OCI-LY7 (cell line): ENCODE measurements around the gene CDH15. TPM values are rescaled to one million over a fixed set of nuclear protein-coding genes. Genes with fewer than 3 reads are reported as not detected.

Source experiments
- BruUV-seq: library from RNA; stranded (reverse); fragments of 400-500 nt; replicated peaks from 2 replicates; lab custom pipeline; 2021; lab: Mats Ljungman, UMichigan
- CTCF ChIA-PET: fragments of 300-600 bp; sonication (Branson Sonifier 250); formaldehyde crosslinking; loops from one replicate; lab custom pipeline; 2022; ENCODE audit warnings: antibody characterized with exemption; ENCODE audit not compliant: unreplicated experiment; lab: Charles Lee
- POLR2A ChIA-PET: fragments of 300-600 bp; sonication (Branson Sonifier 250); formaldehyde crosslinking; loops from one replicate; lab custom pipeline; 2022; ENCODE audit warnings: antibody characterized with exemption; lab: Charles Lee
- DNase-seq: peaks from one replicate; pipeline ENCODE4 v3.0.0-alpha.2; 2015; ENCODE audit warnings: low spot score
- H2AFZ ChIP-seq: fragments of 200-600 bp; sonication (generic), shearing (Covaris generic); 2 replicates; pipeline ENCODE4 v1.6.1; 2014; ENCODE audit warnings: mild to moderate bottlenecking, antibody characterized with exemption, low read length, moderate library complexity
- H3K27ac ChIP-seq: fragments of 200-600 bp; sonication (generic); 2 replicates; pipeline ENCODE4 v1.5.1; 2014; ENCODE audit warnings: mixed run types, low read depth, mild to moderate bottlenecking, moderate library complexity, low read length, inconsistent platforms; ENCODE audit not compliant: poor library complexity, severe bottlenecking
- H3K36me3 ChIP-seq: fragments of 200-600 bp; sonication (generic); 2 replicates; pipeline ENCODE4 v1.6.1; 2014; ENCODE audit warnings: mild to moderate bottlenecking, antibody characterized with exemption, low read length, moderate library complexity, mixed read lengths; ENCODE audit not compliant: insufficient read depth
- H3K4me1 ChIP-seq: fragments of 200-600 bp; sonication (generic); 2 replicates; pipeline ENCODE4 v1.5.1; 2014; ENCODE audit warnings: mild to moderate bottlenecking, low read length; ENCODE audit not compliant: insufficient read depth, poor library complexity, severe bottlenecking
- H3K4me2 ChIP-seq: fragments of 200-600 bp; sonication (generic); 2 replicates; pipeline ENCODE4 v1.6.1; 2014; ENCODE audit warnings: mild to moderate bottlenecking, low read length
- H3K4me3 ChIP-seq: fragments of 200-600 bp; sonication (generic); 2 replicates; pipeline ENCODE4 v1.5.1; 2014; ENCODE audit warnings: mild to moderate bottlenecking, low read depth, low read length; ENCODE audit not compliant: poor library complexity, severe bottlenecking
- H3K79me2 ChIP-seq: fragments of 200-600 bp; sonication (generic); 2 replicates; pipeline ENCODE4 v1.6.1; 2016; ENCODE audit warnings: low read depth, mild to moderate bottlenecking, low read length, moderate library complexity, mixed read lengths; ENCODE audit not compliant: insufficient read depth
- H3K9me2 ChIP-seq: fragments of 200-600 bp; sonication (generic); 2 replicates; pipeline ENCODE4 v1.6.1; 2016; ENCODE audit warnings: mild to moderate bottlenecking, low read length, mixed read lengths; ENCODE audit not compliant: insufficient read depth
- H3K9me3 ChIP-seq: fragments of 200-600 bp; sonication (generic); 2 replicates; pipeline ENCODE4 v1.6.1; 2014; ENCODE audit warnings: mild to moderate bottlenecking, mixed run types, low read length, mixed read lengths
- H4K20me1 ChIP-seq: fragments of 200-600 bp; sonication (generic); 2 replicates; pipeline ENCODE4 v1.6.1; 2014; ENCODE audit warnings: mild to moderate bottlenecking, antibody characterized with exemption, low read length, moderate library complexity, mixed read lengths; ENCODE audit not compliant: insufficient read depth
- EZH2phosphoT487 ChIP-seq: fragments of 200-600 bp; sonication (generic); IDR thresholded peaks from 2 replicates; pipeline ENCODE4 v1.6.1; 2018; ENCODE audit warnings: low read depth, borderline replicate concordance, mild to moderate bottlenecking, mixed run types, antibody characterized with exemption, low read length, moderate library complexity, mixed read lengths
- intact Hi-C: fragments of 100-400 bp; cut with micrococcal nuclease; formaldehyde crosslinking; loops from one replicate; pipeline ENCODE4 v1.10.0; 2022; ENCODE audit not compliant: unreplicated experiment
- total RNA-seq, 2 experiments: library from RNA; depleted of rRNA in 1 of 2; stranded (reverse); fragments of >200 nt in 1 of 2; shearing (Covaris generic) in 1 of 2; gene quantifications; 2 replicates each; pipeline ENCODE4 v1.2.3, GENCODE V29; 2014 to 2022
- TF ChIP-seq, protein P1 (sequence below): fragments of 200-600 bp; sonication (generic); conservative IDR thresholded peaks from 2 replicates; pipeline ENCODE4 v1.5.1; 2014; ENCODE audit warnings: mild to moderate bottlenecking, antibody characterized with exemption, low read length, moderate library complexity, mixed read lengths

Gene CDH15
- total RNA-seq, 2 experiments from 2014 or later = not detected

DNA sequence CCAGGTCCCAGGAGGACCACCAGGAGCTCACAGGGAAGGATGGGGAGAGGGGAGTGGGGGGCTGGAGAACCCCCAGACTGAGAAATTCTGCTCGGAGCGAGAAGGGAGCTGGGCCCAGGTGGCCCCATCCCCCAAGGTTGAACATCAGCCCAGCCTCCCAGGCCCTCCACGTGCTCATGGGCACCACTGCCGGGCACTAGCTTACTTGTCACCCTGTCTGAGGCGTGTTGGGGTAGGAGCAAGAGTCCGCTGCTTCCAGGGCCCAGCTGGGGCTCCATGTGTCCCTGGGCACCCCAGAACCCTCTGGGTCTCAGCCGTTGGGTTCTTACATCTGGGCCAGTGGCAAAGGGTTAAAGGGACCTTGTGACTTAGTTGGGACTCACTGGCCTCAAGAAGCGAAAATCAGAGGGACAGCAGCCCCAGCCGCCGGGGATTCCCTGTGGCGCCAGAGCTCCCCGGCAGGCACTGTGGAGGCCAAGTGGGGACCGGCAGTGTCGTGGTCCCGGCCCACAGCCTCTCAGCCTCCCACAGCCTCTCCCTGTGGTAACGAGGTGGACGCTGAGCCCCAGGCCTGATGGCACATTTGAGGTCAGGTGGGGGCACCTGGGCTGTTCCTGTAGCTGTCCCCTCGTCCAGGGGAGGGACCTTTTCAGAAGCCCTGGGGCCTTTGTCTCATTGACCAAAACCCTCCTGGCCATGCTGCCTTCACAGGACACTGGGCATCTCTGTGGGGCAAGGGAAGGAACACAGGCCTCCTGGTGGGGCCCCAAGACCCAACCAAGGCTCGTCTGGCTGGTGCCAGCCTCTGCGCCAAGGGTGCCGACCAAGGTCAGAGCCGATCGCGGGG, 33.7 kb upstream of the CDH15 start:
- no peak for TF ChIP-seq EZH2phosphoT487
- TF ChIP-seq, protein P1, sequence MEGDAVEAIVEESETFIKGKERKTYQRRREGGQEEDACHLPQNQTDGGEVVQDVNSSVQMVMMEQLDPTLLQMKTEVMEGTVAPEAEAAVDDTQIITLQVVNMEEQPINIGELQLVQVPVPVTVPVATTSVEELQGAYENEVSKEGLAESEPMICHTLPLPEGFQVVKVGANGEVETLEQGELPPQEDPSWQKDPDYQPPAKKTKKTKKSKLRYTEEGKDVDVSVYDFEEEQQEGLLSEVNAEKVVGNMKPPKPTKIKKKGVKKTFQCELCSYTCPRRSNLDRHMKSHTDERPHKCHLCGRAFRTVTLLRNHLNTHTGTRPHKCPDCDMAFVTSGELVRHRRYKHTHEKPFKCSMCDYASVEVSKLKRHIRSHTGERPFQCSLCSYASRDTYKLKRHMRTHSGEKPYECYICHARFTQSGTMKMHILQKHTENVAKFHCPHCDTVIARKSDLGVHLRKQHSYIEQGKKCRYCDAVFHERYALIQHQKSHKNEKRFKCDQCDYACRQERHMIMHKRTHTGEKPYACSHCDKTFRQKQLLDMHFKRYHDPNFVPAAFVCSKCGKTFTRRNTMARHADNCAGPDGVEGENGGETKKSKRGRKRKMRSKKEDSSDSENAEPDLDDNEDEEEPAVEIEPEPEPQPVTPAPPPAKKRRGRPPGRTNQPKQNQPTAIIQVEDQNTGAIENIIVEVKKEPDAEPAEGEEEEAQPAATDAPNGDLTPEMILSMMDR = no peak
- H3K27ac ChIP-seq = no peak overlapping the region
- POLR2A ChIA-PET = no interaction called here

DNA sequence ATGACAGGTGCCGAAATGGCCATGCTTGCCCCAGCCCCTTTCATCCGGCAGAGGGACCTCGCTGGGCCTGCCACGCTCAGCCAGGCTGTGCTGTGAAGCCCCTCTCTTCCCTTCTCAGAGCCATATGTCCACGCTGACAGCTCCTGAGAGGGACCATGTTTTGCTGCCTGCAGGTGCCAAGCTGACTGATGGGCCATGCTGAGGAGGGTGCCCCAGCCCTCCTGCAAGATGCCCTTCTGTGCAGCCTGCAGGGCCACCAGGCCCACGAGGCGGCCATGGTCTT, 33.1 kb upstream of the CDH15 start:
- intact Hi-C loops = no loop called here
- no peak overlapping the region for H3K4me3 ChIP-seq
- no peak for DNase-seq
- no peak overlapping the region for H3K27ac ChIP-seq
- no peak overlapping the region for H3K4me2 ChIP-seq
- H2AFZ ChIP-seq = no peak overlapping the region
- CTCF ChIA-PET = no interaction called here
- no peaks in the 10 kb centered on the region for H3K79me2 ChIP-seq
- no peaks in the 10 kb centered on the region for H3K9me3 ChIP-seq
- no TSS peak for BruUV-seq
- peaks cover 95% of the 10 kb centered on the region for H3K36me3 ChIP-seq
- H3K9me2 ChIP-seq = no peaks in the 10 kb centered on the region
- TF ChIP-seq, protein P1 = no peak
- TF ChIP-seq EZH2phosphoT487 = no peak
- no peaks in the 10 kb centered on the region for H4K20me1 ChIP-seq
- no peaks in the 10 kb centered on the region for H3K4me1 ChIP-seq
- POLR2A ChIA-PET = no interaction called here

More for the DNA sequence above, 33.7 kb upstream of the CDH15 start:
- Histone ChIP-seq H3K36me3 (peaks cover 95% of the 10 kb centered on the region), H3K4me1 (no peaks in the 10 kb centered on the region), H3K4me3 (no peak overlapping the region), H3K79me2 (no peaks in the 10 kb centered on the region), H3K9me2 (no peaks in the 10 kb centered on the region), H2AFZ (no peak overlapping the region), H3K9me3 (no peaks in the 10 kb centered on the region), H3K4me2 (no peak overlapping the region), H4K20me1 (no peaks in the 10 kb centered on the region)
- no peak for DNase-seq
- intact Hi-C loops = no loop called here
- CTCF ChIA-PET = no interaction called here
- no TSS peak for BruUV-seq

DNA sequence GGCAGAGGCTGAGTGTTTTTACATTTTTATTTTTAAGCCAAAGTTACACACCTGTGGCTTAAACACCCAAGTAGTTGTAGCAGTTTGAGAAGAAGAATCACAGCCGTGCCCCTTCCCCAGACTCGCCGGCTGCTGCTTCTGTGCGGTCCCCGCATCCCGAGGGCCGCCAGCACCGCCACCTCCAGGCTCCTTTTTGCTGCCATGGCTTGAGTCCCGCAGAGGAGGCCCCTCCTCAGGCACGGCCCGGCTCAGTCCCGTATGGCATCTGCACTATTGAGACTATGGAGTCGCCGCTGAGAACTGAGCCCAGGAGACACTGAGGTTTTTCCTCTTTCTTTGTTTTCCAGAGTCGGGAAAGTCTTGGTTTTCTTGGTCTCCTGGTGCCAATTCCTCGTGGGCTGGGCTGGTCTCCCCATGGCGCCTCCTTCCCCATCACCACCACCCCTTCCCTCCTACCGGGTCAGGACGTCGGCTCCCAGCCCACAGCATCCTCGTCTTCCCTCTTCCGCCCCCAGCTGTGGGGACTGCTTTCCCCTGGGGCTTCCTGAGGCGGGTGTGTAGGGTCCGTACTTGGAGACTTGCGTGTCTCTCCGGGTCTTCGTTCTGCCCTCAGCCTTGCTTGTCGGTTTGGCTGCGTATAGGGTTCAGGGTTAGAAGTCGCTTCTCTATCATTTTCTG, 32.6 kb upstream of the CDH15 start:
- Histone ChIP-seq H3K4me1 (no peaks in the 10 kb centered on the region), H3K36me3 (peaks cover 95% of the 10 kb centered on the region), H2AFZ (no peak overlapping the region), H3K4me2 (no peak overlapping the region), H3K4me3 (no peak overlapping the region), H3K9me2 (no peaks in the 10 kb centered on the region), H3K9me3 (no peaks in the 10 kb centered on the region), H4K20me1 (no peaks in the 10 kb centered on the region), H3K79me2 (no peaks in the 10 kb centered on the region), H3K27ac (no peak overlapping the region)
- ChIA-PET CTCF (no interaction called here), POLR2A (no interaction called here)
- TF ChIP-seq EZH2phosphoT487 = no peak
- TF ChIP-seq, protein P1 = no peak
- intact Hi-C loops = no loop called here
- no peak for DNase-seq
- BruUV-seq = no TSS peak
